ENCODE results near the gene SLC25A48.

The SLC25A48 gene

GRCh38 chr5:135861641-135862040, 27.2 kb downstream of the SLC25A48 start:
- DNase-seq = no peak

- no peak for DNase-seq
These were observed 27.6 kb downstream of the SLC25A48 start for GRCh38 chr5:135862086-135862485.

GRCh38 chr5:135862744-135863143, 28.3 kb downstream of the SLC25A48 start:
- DNase-seq = no peak

DNA sequence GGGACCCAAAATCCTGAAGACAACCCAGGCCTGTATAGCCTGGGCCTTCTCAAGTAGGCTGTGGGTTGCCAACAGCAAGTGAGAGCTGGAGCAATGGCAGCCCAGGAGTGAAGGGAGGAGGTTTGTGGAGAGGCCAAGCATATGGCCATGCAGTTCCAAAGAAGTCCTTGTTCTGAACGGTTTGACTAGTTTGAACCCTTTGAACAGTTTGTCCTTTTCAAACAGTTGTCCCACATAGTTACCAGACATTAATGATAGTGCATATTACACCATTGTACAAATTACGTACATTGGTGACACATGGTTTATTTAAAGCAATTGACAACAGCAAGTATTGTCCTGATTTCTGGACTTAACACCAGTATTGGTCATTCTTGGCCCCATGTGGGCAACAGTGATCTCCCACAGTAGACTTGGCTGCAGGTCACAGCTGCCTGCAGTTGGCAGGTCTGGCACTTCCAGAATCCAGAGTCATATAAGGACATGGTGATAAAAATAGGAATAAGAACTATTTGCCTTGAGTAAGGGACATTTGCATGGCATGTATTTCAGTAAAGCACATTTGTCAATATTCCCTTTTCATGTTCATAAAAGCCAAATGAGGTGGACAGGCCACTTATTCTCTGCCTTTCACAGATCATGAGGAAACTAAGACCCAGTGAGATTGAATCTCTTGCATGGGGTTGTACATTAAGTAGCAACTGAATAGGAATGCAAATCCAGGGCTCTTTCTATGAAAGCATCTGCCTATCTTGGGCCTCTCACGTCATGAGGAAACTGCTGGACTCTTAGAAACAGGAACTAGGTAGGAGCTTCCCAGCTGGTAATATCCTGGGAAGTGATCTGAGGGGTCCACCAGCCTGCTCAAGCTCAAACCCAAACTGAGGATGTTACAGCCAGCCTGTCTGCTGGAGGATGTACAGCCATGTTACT, 30.3 kb downstream of the SLC25A48 start:
- DNase-seq = no peak

DNA sequence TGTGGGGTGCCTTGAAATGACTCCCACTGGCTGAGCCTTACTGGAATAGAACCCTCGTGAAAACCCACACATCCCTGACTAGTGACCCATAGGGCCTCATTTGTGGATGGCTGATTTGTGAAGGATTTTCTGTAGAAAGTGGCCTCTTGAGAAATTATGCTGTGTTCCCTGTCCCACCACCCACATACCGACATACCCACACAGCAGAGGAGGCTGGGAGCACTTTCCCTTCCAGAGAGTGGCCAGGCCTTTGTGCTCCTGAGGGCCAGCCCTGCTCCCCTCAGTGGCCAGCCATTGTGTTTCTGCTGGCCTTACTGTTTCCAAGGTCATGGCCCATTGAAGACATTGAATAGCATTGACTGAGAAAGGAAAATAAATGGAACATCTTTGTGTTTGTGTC, 31.6 kb downstream of the SLC25A48 start:
- DNase-seq = no peak

DNA sequence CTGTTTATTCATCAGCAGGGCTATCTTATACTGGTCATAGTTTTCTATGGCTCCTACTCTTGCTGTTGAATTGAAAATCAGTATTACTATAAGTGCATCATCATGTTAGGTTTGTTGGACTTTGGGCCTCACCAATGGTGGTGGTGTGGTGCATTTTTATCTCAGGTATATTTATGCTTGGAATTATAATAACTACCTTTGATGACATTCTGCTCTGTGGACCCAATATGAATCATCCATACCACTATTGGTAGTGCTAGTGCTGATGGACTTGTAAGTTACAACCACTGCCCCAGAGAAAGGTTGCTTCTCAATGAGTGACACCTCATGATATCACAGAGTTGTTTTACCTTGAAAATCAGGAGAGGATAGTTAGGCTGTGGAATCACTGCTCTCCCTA, 33.1 kb downstream of the SLC25A48 start:
- DNase-seq = no peak

GRCh38 chr5:135868681-135869080, 34.2 kb downstream of the SLC25A48 start:
- no peak for DNase-seq

DNA sequence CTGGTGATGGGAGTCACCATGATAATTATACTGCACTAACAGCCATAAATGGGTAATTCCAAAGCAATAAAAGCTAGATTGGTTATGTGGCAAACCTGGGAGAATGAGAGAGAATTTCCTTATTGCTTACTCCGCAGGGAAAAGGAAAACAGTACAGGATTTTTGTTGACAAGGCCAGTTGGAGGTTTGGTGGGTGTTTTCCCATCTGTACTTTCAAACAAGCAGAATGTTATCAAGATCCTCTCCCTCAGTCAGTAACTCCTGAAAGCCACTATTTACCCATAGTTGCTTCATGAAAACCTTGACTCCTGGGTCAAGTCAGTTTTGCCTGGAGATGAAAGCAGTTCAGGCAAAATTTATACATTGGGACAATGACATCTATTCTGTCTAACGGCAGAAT, 34.8 kb downstream of the SLC25A48 start:
- no peak for DNase-seq

GRCh38 chr5:135869935-135870334, 35.5 kb downstream of the SLC25A48 start:
- no peak for DNase-seq

- DNase-seq = no peak
These were observed 36.9 kb downstream of the SLC25A48 start for GRCh38 chr5:135871268-135871915.

DNA sequence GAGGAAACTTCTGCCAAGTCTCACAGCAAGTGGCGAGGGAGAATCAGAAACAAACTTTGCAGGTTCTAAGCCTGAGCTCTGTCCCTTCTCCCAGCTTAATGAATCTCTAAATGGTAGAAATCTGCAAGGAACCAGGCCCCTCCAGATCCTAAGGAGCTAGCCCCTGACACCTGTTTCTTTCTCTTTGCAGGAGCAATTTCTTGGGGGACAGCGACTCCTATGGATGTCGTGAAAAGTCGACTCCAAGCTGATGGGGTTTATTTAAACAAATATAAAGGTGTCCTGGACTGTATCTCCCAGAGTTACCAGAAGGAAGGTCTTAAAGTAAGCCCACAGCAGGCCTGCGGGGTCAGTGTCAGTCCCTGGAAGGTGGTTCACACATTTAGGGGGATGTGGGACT, 39.4 kb downstream of the SLC25A48 start:
- no peak for DNase-seq

DNA sequence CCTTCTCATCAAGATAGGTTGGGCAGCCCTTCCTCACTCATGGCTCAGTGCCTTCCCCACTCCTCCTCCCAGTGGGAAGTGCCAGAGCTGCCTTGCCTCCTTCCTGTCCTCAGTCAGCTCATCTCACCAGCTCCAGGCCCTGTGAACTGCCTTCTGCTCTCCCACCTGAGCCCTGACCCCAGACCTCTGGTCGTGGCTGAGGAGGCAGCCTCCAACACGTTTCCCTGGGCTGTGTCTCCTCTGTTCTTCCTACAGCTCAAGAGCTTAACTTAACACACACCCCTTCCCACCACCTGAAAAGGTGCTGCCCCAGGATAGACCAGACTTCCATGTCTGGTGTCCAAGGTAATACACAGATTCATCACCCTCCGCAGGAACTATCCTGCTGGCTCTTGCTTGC, 40.0 kb downstream of the SLC25A48 start:
- DNase-seq = no peak

DNA sequence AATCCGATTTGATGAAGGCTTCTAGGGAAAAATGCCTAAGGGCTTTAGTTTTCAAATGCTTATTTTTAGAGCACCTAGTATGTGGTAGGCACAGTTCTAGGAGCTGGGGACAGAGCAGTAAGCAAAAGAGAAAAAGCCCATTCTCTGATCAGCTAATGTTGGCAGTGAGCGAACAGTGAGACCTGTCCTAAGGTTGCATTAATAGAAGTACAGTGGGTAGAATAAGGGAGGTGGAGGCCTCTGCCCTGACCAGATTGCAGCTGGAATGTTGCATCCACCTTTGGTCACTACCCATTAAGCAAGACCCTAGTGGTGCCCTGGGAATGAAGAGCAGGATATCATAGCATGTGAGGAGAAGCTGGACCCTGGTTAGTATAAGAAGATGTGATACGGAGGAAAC, 41.1 kb downstream of the SLC25A48 start:
- no peak for DNase-seq

GRCh38 chr5:135876146-135876545, 41.7 kb downstream of the SLC25A48 start:
- DNase-seq = no peak

GRCh38 chr5:135877570-135878155, 43.2 kb downstream of the SLC25A48 start:
- no peak for DNase-seq

DNA sequence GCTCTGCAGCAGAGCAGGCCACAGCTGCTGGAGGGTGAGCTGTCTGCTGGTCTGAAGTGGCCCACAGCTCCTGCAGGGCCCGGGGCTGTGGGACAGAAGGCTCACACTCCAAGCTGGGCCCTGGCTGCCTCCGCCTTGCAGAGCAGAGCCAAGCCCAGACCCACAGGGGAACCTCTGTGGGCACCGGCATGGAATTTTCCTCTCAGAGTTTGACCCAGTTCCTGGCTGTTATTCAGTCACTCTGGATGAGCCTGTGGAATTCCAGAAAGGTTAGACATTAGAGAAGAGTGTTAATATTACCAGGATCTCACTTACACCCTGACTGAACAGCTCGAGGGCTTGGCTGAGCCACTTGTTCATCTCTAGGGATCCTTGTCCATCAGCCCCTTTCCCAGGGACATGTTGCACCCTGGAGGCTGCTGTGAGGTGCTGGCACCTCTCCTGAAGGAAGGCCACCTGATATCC, 43.7 kb downstream of the SLC25A48 start:
- DNase-seq = no peak

- no peak for DNase-seq
These were observed 45.1 kb downstream of the SLC25A48 start for GRCh38 chr5:135879591-135879990.

- no peak for DNase-seq
These were observed 45.8 kb downstream of the SLC25A48 start for GRCh38 chr5:135880278-135880677.

GRCh38 chr5:135880801-135881200, 46.3 kb downstream of the SLC25A48 start:
- no peak for DNase-seq

DNA sequence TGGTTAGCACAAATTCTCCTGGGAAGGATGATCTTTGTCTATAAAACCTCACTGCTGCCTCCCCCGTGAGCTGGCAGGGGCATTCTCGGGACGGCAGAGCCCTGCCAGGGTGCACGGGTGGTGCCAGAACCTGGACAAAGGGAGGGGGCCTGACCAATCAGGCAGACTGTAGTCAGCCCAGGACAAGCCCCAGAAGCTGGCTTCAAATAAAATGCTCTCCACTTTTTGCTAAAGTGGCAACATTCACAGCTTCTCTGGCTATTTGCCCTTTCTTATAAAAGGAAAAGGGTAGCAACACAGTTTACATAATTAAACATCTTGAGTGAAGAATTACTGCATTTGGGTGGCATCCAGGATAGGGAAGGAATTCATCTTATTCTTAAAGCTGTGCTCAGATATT, 46.8 kb downstream of the SLC25A48 start:
- no peak for DNase-seq

DNA sequence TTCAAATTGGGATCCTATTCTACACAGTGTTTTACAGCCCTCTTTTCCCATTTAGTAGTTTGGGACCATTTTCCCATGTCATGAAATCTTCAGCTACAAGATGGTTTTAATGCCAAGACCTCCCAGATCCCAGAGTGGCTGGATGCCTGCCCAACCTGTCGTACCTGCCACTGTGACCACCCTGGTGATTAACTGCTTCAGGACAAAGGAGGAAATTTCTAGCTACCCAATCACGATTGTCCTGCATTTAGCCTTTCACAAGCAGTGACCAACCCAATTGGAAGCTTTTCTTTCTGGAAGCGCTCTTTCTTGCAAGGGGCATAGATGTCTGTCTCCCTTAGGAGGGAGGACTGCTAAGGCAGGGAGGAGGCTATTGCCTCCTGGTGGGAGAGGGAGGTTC, 47.4 kb downstream of the SLC25A48 start:
- DNase-seq = no peak

DNA sequence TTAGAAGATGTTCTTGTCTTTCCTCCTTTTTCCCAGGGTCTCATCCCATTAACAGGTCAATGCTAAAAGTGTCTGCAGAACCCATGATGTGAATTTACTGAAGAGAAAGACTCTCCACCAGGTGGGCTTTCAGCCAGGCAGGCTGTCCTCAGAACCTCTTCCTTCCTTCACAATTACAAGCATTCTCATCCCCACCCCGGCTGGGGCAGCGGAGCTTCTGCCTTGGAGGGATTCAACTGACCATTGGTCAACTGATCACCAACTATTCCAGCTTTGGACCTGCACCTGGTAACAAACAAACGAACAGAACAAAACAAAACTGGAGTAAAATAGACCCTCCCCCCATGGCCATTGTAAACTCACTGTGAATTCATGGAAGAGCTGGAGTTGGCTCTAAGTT, 48.6 kb downstream of the SLC25A48 start:
- DNase-seq = no peak

GRCh38 chr5:135883441-135883840, 49.0 kb downstream of the SLC25A48 start:
- no peak for DNase-seq

- DNase-seq = no peak
These were observed 50.6 kb downstream of the SLC25A48 start for GRCh38 chr5:135885031-135885430.
